GM21576 (cell line): ENCODE measurements around the gene RAP2A.

Experiments used
- ATAC-seq: cut with Tn5 transposase; IDR thresholded peaks from one replicate; pipeline ENCODE4 v1.9.1; 2021; ENCODE audit warnings: mild to moderate bottlenecking, moderate library complexity; ENCODE audit not compliant: unreplicated experiment

Gene RAP2A

GRCh38 chr13:97492684-97493371, 58.9 kb downstream of the RAP2A start:
- ATAC-seq, result no peak

DNA sequence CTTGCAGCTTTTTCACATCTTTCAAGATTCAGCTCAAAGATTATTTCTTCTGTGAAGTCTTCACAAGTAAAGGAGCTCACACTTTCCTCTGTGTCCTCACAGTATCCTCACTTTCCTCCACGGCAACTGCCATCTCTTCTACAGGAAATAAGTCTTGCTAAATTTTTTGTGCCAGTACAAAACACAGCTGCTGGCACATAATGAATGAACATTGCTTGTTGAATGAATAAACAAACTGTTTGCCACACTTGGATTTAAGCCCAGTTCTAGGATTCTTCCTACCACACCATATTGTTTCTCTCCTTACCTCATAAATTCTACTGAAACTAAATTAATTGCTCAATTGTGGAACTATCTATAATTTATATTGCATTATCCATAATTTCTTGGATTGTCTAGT, 59.5 kb downstream of the RAP2A start:
- ATAC-seq, result no peak

DNA sequence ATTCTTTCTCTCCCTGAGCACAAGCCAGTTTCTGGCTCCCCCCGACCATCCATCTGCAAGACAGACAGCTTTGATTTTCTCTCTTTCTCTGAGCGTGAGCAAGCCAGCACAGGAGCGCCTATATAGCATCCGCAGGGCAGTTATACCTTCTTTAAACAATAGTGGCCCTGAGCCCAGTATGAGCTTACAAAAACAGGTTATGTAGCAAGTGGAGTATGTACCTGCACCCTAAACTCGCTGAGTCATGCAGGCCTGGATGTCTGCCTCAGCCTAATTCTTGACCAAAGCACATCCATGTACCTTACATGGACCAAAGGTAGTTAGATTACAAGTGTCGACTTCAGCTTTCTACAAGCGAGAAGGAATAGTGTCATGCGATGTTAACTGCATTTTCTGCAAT, 61.7 kb downstream of the RAP2A start:
- no peak for ATAC-seq

DNA sequence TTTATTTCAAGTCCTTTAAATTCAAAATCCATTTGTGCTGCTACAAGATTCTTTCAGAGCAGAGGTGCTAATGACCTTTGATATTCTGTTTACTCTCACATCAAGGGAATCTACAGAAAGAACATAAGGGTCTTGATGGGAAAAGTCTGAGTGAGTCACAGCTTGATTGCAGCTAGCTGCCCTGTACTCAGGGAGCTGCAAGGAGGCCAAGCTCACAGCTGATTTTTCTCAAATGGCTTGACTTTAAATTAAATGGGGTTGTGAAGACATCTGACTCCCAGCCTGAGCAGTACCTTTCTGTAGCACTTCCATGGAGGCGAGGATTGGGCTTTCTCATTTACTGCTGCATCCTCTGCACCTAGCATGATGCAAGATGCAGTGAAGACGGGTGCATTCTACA, 62.5 kb downstream of the RAP2A start:
- ATAC-seq, result no peak

DNA sequence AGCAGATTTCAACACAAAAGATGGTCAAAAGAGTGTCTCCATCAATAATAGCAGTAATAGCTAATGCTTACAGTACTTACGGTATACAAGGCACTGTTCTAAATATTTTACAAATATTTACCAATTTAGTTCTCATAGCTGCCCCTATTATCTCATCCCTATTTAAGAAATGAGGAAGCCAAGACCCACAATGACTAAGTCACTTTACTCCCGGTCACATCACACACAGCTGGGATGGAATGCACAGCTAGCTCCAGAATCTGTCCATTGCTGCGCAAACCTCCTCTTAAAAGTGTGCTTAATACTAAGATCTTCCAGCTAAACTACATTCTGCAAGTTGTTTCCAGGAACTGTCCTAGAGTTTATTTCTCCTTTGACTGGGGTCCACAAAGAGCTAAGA, 63.4 kb downstream of the RAP2A start:
- no peak for ATAC-seq

DNA sequence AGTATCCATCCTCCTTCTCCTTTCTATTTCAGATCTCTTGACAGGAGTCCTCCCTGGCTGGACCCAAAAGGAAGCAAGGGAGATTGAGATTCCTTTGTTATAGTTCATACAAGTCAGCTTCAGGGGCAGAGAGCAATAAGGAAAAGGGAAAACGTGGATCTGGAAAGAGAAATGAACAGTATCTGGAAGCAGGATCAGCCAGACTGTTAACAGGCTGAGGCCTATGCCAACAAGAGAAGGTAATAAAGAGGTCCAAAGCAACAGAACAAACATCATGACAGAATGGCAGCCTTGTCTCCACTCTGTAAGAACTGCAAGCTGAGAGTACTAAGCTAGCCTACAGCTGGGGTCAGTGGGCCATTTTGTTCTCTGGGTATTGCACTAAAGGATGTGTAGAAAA, 64.5 kb downstream of the RAP2A start:
- no peak for ATAC-seq

GRCh38 chr13:97499181-97499580, 65.2 kb downstream of the RAP2A start:
- ATAC-seq, result no peak

- ATAC-seq, result no peak
These were observed 68.2 kb downstream of the RAP2A start for GRCh38 chr13:97502181-97502580.

GRCh38 chr13:97502706-97503105, 68.7 kb downstream of the RAP2A start:
- ATAC-seq, result no peak

DNA sequence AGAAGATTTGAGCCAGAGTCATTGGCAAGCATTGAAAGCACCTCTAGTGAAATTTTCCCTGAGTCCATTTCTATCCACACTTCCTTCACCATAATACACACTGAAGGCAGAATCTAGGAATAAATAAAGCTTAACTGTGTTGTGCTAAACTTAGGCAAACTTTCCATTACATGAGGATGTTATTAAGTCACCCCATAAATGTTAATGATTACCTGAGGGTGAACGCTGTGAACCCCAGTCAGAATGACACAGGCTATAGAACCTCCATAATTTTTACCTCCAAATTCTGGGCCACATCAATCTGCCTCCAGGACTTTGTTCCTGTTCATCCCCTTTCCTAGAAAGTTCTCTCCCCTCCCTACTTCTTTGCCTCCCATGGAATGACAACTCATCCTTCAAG, 71.0 kb downstream of the RAP2A start:
- ATAC-seq, result no peak

- ATAC-seq, result no peak
These were observed 72.5 kb downstream of the RAP2A start for GRCh38 chr13:97506511-97506910.

DNA sequence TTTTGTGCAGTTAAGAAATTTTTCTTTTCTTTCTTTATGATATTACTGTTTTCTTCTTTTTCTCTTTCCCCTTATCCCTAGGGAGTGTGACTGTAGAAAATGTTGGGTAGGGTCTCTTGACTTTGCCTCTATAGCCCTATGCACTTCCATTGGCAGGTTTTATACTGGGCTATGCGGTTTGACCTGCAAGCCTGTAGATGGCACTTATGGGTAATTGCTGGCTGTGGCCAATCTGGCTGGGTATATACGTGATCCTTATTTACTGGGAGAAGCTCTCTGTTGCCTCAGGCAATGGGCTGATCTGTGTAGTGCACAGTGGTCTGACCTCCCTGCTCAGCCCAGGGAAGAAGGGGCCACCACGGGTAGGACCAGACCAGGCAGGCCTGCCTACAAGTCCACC, 78.8 kb downstream of the RAP2A start:
- ATAC-seq, result no peak

DNA sequence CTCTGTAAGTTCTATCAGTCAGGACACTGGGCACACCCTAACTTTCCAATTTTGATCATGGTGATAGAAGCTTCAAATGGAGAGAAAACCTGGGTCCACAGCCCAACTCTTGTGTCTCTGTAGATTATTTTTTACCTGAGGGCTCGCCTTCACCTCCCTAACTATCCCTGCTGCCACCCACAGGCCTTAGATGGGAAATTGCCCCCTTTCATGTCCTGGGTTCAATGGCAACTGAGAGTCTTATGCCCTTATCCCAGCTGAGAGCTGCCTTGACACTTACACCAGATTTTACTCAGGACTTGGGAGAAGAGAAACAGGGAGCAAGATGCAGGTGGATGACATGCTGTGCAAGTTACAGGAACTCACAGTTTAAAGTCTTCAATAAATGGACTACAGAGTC, 81.7 kb downstream of the RAP2A start:
- no peak for ATAC-seq

GRCh38 chr13:97517967-97518366, 84.0 kb downstream of the RAP2A start:
- ATAC-seq, result no peak
